IMR-90 (cell line): ENCODE results near the gene RCBTB2. TPM values are rescaled to one million over a fixed set of nuclear protein-coding genes. Genes with fewer than 3 reads are reported as not detected.

Source experiments
- ATAC-seq: fragments of 200-7000 bp; cut with Tn5 transposase; 2 replicates; pipeline ENCODE4 v1.9.1; 2020; ENCODE audit warnings: low read depth, mild to moderate bottlenecking, moderate library complexity
- BruUV-seq: library from RNA; stranded (reverse); fragments of 400-500 nt; replicated peaks from 2 replicates; lab custom pipeline; 2021; lab: Mats Ljungman, UMichigan
- CTCF ChIA-PET: fragments of 300-600 bp; formaldehyde crosslinking; extraction: SDS; loops from one replicate; lab custom pipeline; 2021; ENCODE audit warnings: antibody characterized with exemption; lab: Yijun Ruan, JAX
- POLR2A ChIA-PET: fragments of 300-600 bp; sonication (Branson Sonifier 250); formaldehyde crosslinking; loops from one replicate; lab custom pipeline; 2022; ENCODE audit warnings: antibody characterized with exemption; ENCODE audit not compliant: unreplicated experiment; lab: Charles Lee
- DNase-seq: peaks from one replicate; pipeline ENCODE4 v3.0.0; 2013
- H2AFZ ChIP-seq: replicated peaks from 2 replicates; pipeline ENCODE3; 2013; ENCODE audit warnings: low read length, mild to moderate bottlenecking; ENCODE audit not compliant: poor library complexity
- H2AK5ac ChIP-seq: 2 replicates; pipeline ENCODE4 v1.6.1; 2013; ENCODE audit warnings: low read depth, low read length, inconsistent platforms
- H2AK9ac ChIP-seq: replicated peaks from 2 replicates; pipeline ENCODE3; 2013; ENCODE audit warnings: mild to moderate bottlenecking, low read depth, low read length, moderate library complexity; ENCODE audit not compliant: poor library complexity
- H2BK120ac ChIP-seq: 2 replicates; pipeline ENCODE4 v1.6.1; 2013; ENCODE audit warnings: low read depth, low read length, inconsistent platforms
- H2BK15ac ChIP-seq: 3 replicates; pipeline ENCODE4 v1.6.1; 2013; ENCODE audit warnings: low read depth, low read length, inconsistent platforms
- H2BK20ac ChIP-seq: 2 replicates; pipeline ENCODE4 v1.6.1; 2013; ENCODE audit warnings: low read depth, mild to moderate bottlenecking, inconsistent platforms, low read length, moderate library complexity
- H2BK5ac ChIP-seq: 2 replicates; pipeline ENCODE4 v1.6.1; 2013; ENCODE audit warnings: mild to moderate bottlenecking, low read depth, low read length, inconsistent platforms; ENCODE audit not compliant: poor library complexity, severe bottlenecking
- H3K14ac ChIP-seq: replicated peaks from 2 replicates; pipeline ENCODE4 v1.6.1; 2013; ENCODE audit warnings: low read depth, low read length, inconsistent platforms
- H3K18ac ChIP-seq: 2 replicates; pipeline ENCODE4 v1.6.1; 2013; ENCODE audit warnings: low read depth, low read length, control low read depth
- H3K23ac ChIP-seq: 2 replicates; pipeline ENCODE4 v1.6.1; 2013; ENCODE audit warnings: low read depth, low read length, inconsistent platforms
- H3K27ac ChIP-seq: 2 replicates; pipeline ENCODE4 v1.5.1; 2013; ENCODE audit warnings: mild to moderate bottlenecking, control low read depth, low read length; ENCODE audit not compliant: insufficient read depth
- H3K27me3 ChIP-seq: 2 replicates; pipeline ENCODE4 v1.6.1; 2013; ENCODE audit warnings: low read length; ENCODE audit not compliant: control insufficient read depth, insufficient read depth
- H3K36me3 ChIP-seq: 2 replicates; pipeline ENCODE4 v1.6.1; 2013; ENCODE audit warnings: low read length, mixed read lengths; ENCODE audit not compliant: control insufficient read depth, insufficient read depth
- H3K4ac ChIP-seq: 2 replicates; pipeline ENCODE4 v1.6.1; 2013; ENCODE audit warnings: low read depth, low read length, inconsistent platforms
- H3K4me1 ChIP-seq: 2 replicates; pipeline ENCODE4 v1.6.1; 2013; ENCODE audit warnings: low read length, mixed read lengths; ENCODE audit not compliant: control insufficient read depth, insufficient read depth
- H3K4me2 ChIP-seq: 2 replicates; pipeline ENCODE4 v1.6.1; 2013; ENCODE audit warnings: low read depth, mild to moderate bottlenecking, control low read depth, low read length, moderate library complexity
- H3K4me3 ChIP-seq: 2 replicates; pipeline ENCODE4 v1.5.1; 2013; ENCODE audit warnings: low read depth, mild to moderate bottlenecking, control low read depth, low read length, moderate library complexity; ENCODE audit not compliant: insufficient read depth
- H3K56ac ChIP-seq: 2 replicates; pipeline ENCODE4 v1.6.1; 2013; ENCODE audit warnings: low read length, inconsistent platforms; ENCODE audit not compliant: insufficient read depth; ENCODE audit errors: extremely low read depth
- H3K79me1 ChIP-seq, 2 experiments: 2 replicates each; pipeline ENCODE4 v1.6.1; 2013; ENCODE audit warnings: low read length in 2 of 2, inconsistent platforms in 1 of 2, low read depth in 1 of 2
- H3K9ac ChIP-seq: 2 replicates; pipeline ENCODE4 v1.6.1; 2013; ENCODE audit warnings: low read depth, low read length, control low read depth
- H3K9me1 ChIP-seq: 2 replicates; pipeline ENCODE4 v1.6.1; 2013; ENCODE audit warnings: low read length, inconsistent platforms; ENCODE audit not compliant: insufficient read depth
- H3K9me3 ChIP-seq: 2 replicates; pipeline ENCODE4 v1.6.1; 2013; ENCODE audit warnings: low read length; ENCODE audit not compliant: control insufficient read depth, insufficient read depth
- H4K20me1 ChIP-seq: 2 replicates; pipeline ENCODE4 v1.6.1; 2013; ENCODE audit warnings: low read length, inconsistent platforms; ENCODE audit not compliant: insufficient read depth
- H4K5ac ChIP-seq: 2 replicates; pipeline ENCODE4 v1.6.1; 2013; ENCODE audit warnings: mild to moderate bottlenecking, low read depth, low read length, control low read depth
- H4K8ac ChIP-seq, 2 experiments: 2 replicates each; pipeline ENCODE4 v1.6.1; 2013; ENCODE audit warnings: low read depth in 2 of 2, low read length in 2 of 2, control low read depth in 1 of 2, inconsistent platforms in 1 of 2
- H4K91ac ChIP-seq: 2 replicates; pipeline ENCODE4 v1.6.1; 2013; ENCODE audit warnings: low read depth, low read length, inconsistent platforms; ENCODE audit not compliant: insufficient read depth
- BHLHE40 ChIP-seq: fragments of 150-350 bp; IDR thresholded peaks from 2 replicates; pipeline ENCODE4 v1.6.1; 2016; ENCODE audit warnings: mild to moderate bottlenecking, low read depth, low read length
- CEBPB ChIP-seq: IDR thresholded peaks from 2 replicates; pipeline ENCODE4 v1.6.1; 2012; ENCODE audit warnings: low read depth, low read length, improper control_type of control experiment
- CHD1 ChIP-seq: IDR thresholded peaks from 2 replicates; pipeline ENCODE4 v1.6.1; 2012; ENCODE audit warnings: low read depth, low read length, improper control_type of control experiment
- ELK1 ChIP-seq: fragments of 150-350 bp; IDR thresholded peaks from 2 replicates; pipeline ENCODE4 v1.6.1; 2016; ENCODE audit warnings: low read depth, mild to moderate bottlenecking, low read length, moderate library complexity, borderline replicate concordance
- FOS ChIP-seq: fragments of 150-350 bp; IDR thresholded peaks from 2 replicates; pipeline ENCODE4 v1.6.1; 2016; ENCODE audit warnings: low read depth, low read length
- MAFK ChIP-seq: IDR thresholded peaks from 2 replicates; pipeline ENCODE4 v1.6.1; 2012; ENCODE audit warnings: low read depth, low read length, improper control_type of control experiment
- MAZ ChIP-seq: IDR thresholded peaks from 2 replicates; pipeline ENCODE4 v1.6.1; 2012; ENCODE audit warnings: low read depth, mild to moderate bottlenecking, low read length, improper control_type of control experiment, moderate library complexity, borderline replicate concordance
- MXI1 ChIP-seq: IDR thresholded peaks from 2 replicates; pipeline ENCODE4 v1.6.1; 2012; ENCODE audit warnings: low read depth, mild to moderate bottlenecking, low read length, moderate library complexity, borderline replicate concordance
- NFE2L2 ChIP-seq: fragments of 150-350 bp; IDR thresholded peaks from 2 replicates; pipeline ENCODE4 v1.6.1; 2016; ENCODE audit warnings: low read depth, mild to moderate bottlenecking, low read length
- POLR2A ChIP-seq: IDR thresholded peaks from 2 replicates; pipeline ENCODE4 v1.6.1; 2012; ENCODE audit warnings: mild to moderate bottlenecking, low read depth, low read length
- RAD21 ChIP-seq: IDR thresholded peaks from 2 replicates; pipeline ENCODE4 v1.6.1; 2012; ENCODE audit warnings: low read length, improper control_type of control experiment
- RCOR1 ChIP-seq: IDR thresholded peaks from 2 replicates; pipeline ENCODE4 v1.6.1; 2012; ENCODE audit warnings: mild to moderate bottlenecking, low read length, improper control_type of control experiment; ENCODE audit not compliant: insufficient replicate concordance
- RFX5 ChIP-seq: IDR thresholded peaks from 2 replicates; pipeline ENCODE4 v1.8.0; 2012; ENCODE audit warnings: low read depth, mild to moderate bottlenecking, low read length, moderate library complexity
- SMC3 ChIP-seq: fragments of 150-350 bp; IDR thresholded peaks from 2 replicates; pipeline ENCODE4 v1.6.1; 2016; ENCODE audit warnings: low read depth, mild to moderate bottlenecking, antibody characterized with exemption, low read length, moderate library complexity
- USF2 ChIP-seq: fragments of 150-350 bp; IDR thresholded peaks from 2 replicates; pipeline ENCODE4 v1.6.1; 2017; ENCODE audit warnings: mild to moderate bottlenecking, antibody characterized with exemption, low read length, low read depth
- WGBS, 2 experiments: methylation state at CpG; one replicate each; pipeline versions ENCODE4 v1.1.5 to v1.1.7; 2013; ENCODE audit warnings: missing lambda C conversion rate in 2 of 2; ENCODE audit not compliant: insufficient read length in 1 of 2; ENCODE audit errors: extremely low coverage in 2 of 2; 5-methylcytosine and 5-hydroxymethylcytosine counted together
- dilution Hi-C: fragments of 300-500 bp; cut with HindIII; formaldehyde crosslinking; loops from one replicate; pipeline ENCODE4 v1.14.3; 2018; ENCODE audit warnings: low sequenced_read_pairs; ENCODE audit not compliant: unreplicated experiment
- in situ Hi-C: fragments of 300-500 bp; cut with MboI; formaldehyde crosslinking; loops from 3 replicates; pipeline ENCODE4 v1.14.3; 2019; ENCODE audit warnings: low sequenced_read_pairs, inconsistent platforms, mixed read lengths
- intact Hi-C: fragments of 100-400 bp; cut with micrococcal nuclease; formaldehyde crosslinking; loops from 2 replicates; pipeline ENCODE4 v1.10.0; 2022
- polyA plus RNA-seq, 3 experiments: library from polyadenylated mRNA; depleted of rRNA; stranded (reverse); fragments of >200 nt; gene quantifications; 2 replicates each; pipeline ENCODE4 v1.2.3, GENCODE V29; 2012; ENCODE audit warnings: low replicate concordance in 1 of 3
- total RNA-seq: library from RNA; depleted of rRNA; stranded (reverse); fragments of >200 nt; gene quantifications from 2 replicates; pipeline ENCODE4 v1.2.3, GENCODE V29; 2012

The RCBTB2 gene
- total and polyA plus RNA-seq, 2 of the 4 experiments (the other 2 are of a cell fraction) = 4.0 to 5.2 TPM

- Histone ChIP-seq H2AK5ac (peak overlapping the region; percentile 19; the same call in 1 of the 2 replicates), H3K9me1 (peaks cover 4% of the 10 kb centered on the region), H3K9me3 (no peaks in the 10 kb centered on the region), H3K4ac (no peak overlapping the region), H2AK9ac (no peak overlapping the region), H3K56ac (no peak overlapping the region), H3K9ac (no peak overlapping the region), H3K14ac (no peak overlapping the region), H2BK120ac (no peak overlapping the region), H4K5ac (no peak overlapping the region), H3K79me1 (no peaks in the 10 kb centered on the region), H3K4me3 (no peak overlapping the region), H3K23ac (no peak overlapping the region), H2BK15ac (no peak overlapping the region), H3K27me3 (no peaks in the 10 kb centered on the region), H4K91ac (no peak overlapping the region), H2BK20ac (no peak overlapping the region), H3K27ac (no peak overlapping the region), H2BK5ac (no peak overlapping the region), H3K18ac (no peak overlapping the region), H4K8ac (no peak overlapping the region), H3K4me1 (peaks cover 9% of the 10 kb centered on the region), H2AFZ (no peak overlapping the region), H4K20me1 (no peaks in the 10 kb centered on the region; the same call in 1 of the 2 replicates), H3K36me3 (no peaks in the 10 kb centered on the region), H3K4me2 (no peak overlapping the region)
- TF ChIP-seq POLR2A (no peak), MAZ (no peak), SMC3 (no peak), MXI1 (no peak), ELK1 (no peak), RCOR1 (no peak), RFX5 (no peak), CEBPB (no peak), MAFK (no peak), FOS (no peak), NFE2L2 (no peak), RAD21 (no peak), CHD1 (no peak), USF2 (no peak), BHLHE40 (no peak)
- intact Hi-C loops = no loop called here
- WGBS, 2 experiments = no CpG with 5 or more reads among the region's 8 CpGs
- ChIA-PET CTCF (no interaction called here), POLR2A (no interaction called here)
- BruUV-seq = no TSS peak
- DNase-seq (no peak), ATAC-seq (no peak)
- dilution Hi-C loops = no loop called here
- in situ Hi-C loops = no loop called here
Measured at GRCh38 chr13:48504606-48505005, 28.3 kb downstream of the RCBTB2 start.
